ENCODE results near the gene DRGX. TPM values are rescaled to one million over a fixed set of nuclear protein-coding genes. Genes with fewer than 3 reads are reported as not detected.

The DRGX gene
- total and polyA plus RNA-seq, 2 of the 4 experiments (the other 2 are of a cell fraction): not detected

DNA sequence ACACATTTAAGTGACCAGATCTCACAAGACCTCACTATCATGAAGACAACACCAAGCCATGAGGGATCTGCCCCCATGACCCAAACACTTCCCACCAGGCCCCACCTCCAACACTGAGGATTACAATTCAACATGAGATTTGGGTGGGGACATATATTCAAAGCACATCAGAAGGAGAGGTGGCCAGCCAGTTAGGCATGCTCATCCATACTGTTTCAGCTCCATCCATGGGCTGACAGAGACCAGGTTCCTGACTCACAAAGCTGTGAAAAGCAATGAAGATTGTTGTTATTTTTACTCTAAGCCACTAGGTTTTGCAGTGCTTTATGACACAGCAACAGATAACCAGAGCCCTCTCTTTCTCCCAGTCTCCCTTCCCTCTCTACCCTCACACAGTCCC, 60.9 kb downstream of the DRGX start:
- TF ChIP-seq RAD21 (IDR thresholded peaks at IDR 0.05; ENCODE audit: low read length): no peak
- TF ChIP-seq, protein P1, sequence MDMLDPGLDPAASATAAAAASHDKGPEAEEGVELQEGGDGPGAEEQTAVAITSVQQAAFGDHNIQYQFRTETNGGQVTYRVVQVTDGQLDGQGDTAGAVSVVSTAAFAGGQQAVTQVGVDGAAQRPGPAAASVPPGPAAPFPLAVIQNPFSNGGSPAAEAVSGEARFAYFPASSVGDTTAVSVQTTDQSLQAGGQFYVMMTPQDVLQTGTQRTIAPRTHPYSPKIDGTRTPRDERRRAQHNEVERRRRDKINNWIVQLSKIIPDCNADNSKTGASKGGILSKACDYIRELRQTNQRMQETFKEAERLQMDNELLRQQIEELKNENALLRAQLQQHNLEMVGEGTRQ (IDR thresholded peaks at IDR 0.05; ENCODE audit: low read depth, low read length): no peak
- no peaks in the 10 kb centered on the region for H3K36me3 ChIP-seq (ENCODE audit: control insufficient read depth, insufficient read depth, low read length)
- CTCF ChIA-PET: no interaction called here
- no peak overlapping the region for H3K4me3 ChIP-seq (ENCODE audit: insufficient read depth, low read depth, low read length)
- H3K18ac ChIP-seq (ENCODE audit: low read depth, low read length): no peak overlapping the region
- no peak for ATAC-seq (ENCODE audit: low read depth)
- DNase-seq: no peak
- H4K5ac ChIP-seq (ENCODE audit: low read depth, low read length): no peak overlapping the region
- BruUV-seq (replicated peaks): no TSS peak
- no peak overlapping the region for H3K23ac ChIP-seq (ENCODE audit: low read depth, low read length)
- no peak overlapping the region for H2AFZ ChIP-seq (replicated peaks; ENCODE audit: low read length, poor library complexity)
- H2BK120ac ChIP-seq (ENCODE audit: low read depth, low read length): no peak overlapping the region
- no peak overlapping the region for H2AK9ac ChIP-seq (replicated peaks; ENCODE audit: low read depth, low read length, poor library complexity)
- dilution Hi-C loops (cut with HindIII; ENCODE audit: low sequenced_read_pairs, unreplicated experiment): no loop called here
- intact Hi-C loops (cut with micrococcal nuclease): no loop called here
- H3K9ac ChIP-seq (ENCODE audit: low read depth, low read length): no peak overlapping the region
- no peak overlapping the region for H3K56ac ChIP-seq (ENCODE audit: extremely low read depth, insufficient read depth, low read length)
- in situ Hi-C loops (cut with MboI; ENCODE audit: low sequenced_read_pairs): no loop called here
- no peak overlapping the region for H4K91ac ChIP-seq (ENCODE audit: insufficient read depth, low read depth, low read length)
- H3K79me1 ChIP-seq (ENCODE audit: low read depth in 1 of 2, low read length in 2 of 2): no peaks in the 10 kb centered on the region
- H3K4me1 ChIP-seq (ENCODE audit: control insufficient read depth, insufficient read depth, low read length): no peaks in the 10 kb centered on the region
- H3K14ac ChIP-seq (replicated peaks; ENCODE audit: low read depth, low read length): no peak overlapping the region
- H2BK20ac ChIP-seq (ENCODE audit: low read depth, low read length): no peak overlapping the region
- no peak overlapping the region for H2BK5ac ChIP-seq (ENCODE audit: low read depth, low read length, poor library complexity, severe bottlenecking)
- no peaks in the 10 kb centered on the region for H3K9me3 ChIP-seq (ENCODE audit: control insufficient read depth, insufficient read depth, low read length)
- no peaks in the 10 kb centered on the region; the same call in 1 of the 2 replicates for H3K27me3 ChIP-seq (ENCODE audit: control insufficient read depth, insufficient read depth, low read length)
- H4K8ac ChIP-seq (ENCODE audit: low read depth in 2 of 2, low read length in 2 of 2): no peak overlapping the region
- H4K20me1 ChIP-seq (ENCODE audit: insufficient read depth, low read length): no peaks in the 10 kb centered on the region
- POLR2A ChIA-PET (ENCODE audit: unreplicated experiment): no interaction called here
- H3K27ac ChIP-seq (ENCODE audit: insufficient read depth, low read length): no peak overlapping the region
- no peak overlapping the region for H2BK15ac ChIP-seq (ENCODE audit: low read depth, low read length)
- no peak overlapping the region for H3K4ac ChIP-seq (ENCODE audit: low read depth, low read length)
- H3K4me2 ChIP-seq (ENCODE audit: low read depth, low read length): no peak overlapping the region
- H2AK5ac ChIP-seq (ENCODE audit: low read depth, low read length): no peak overlapping the region
- H3K9me1 ChIP-seq (ENCODE audit: insufficient read depth, low read length): no peaks in the 10 kb centered on the region

All from IMR-90 (cell line).